Endothelial cell (in vitro differentiated cells): Measurements from ENCODE around the gene XCL1. TPM values are rescaled to one million over a fixed set of nuclear protein-coding genes. Genes with fewer than 3 reads are reported as not detected.

Source experiments
- DNase-seq: peaks from one replicate; pipeline ENCODE4 v3.0.0; 2021; ENCODE audit warnings: low spot score
- H3K27ac Mint-ChIP-seq: one replicate; pipeline ENCODE4 v1.8.0; 2021; ENCODE audit warnings: mixed read lengths, inconsistent platforms; ENCODE audit not compliant: unreplicated experiment
- H3K27me3 Mint-ChIP-seq: one replicate; pipeline ENCODE4 v1.8.0; 2021; ENCODE audit warnings: mild to moderate bottlenecking, moderate library complexity, mixed read lengths, inconsistent platforms; ENCODE audit not compliant: unreplicated experiment
- H3K36me3 Mint-ChIP-seq: one replicate; pipeline ENCODE4 v1.8.0; 2021; ENCODE audit warnings: mild to moderate bottlenecking, low read depth, mixed read lengths, inconsistent platforms; ENCODE audit not compliant: unreplicated experiment
- H3K4me1 Mint-ChIP-seq: one replicate; pipeline ENCODE4 v1.8.0; 2021; ENCODE audit warnings: mild to moderate bottlenecking, mixed read lengths, inconsistent platforms; ENCODE audit not compliant: unreplicated experiment
- H3K4me3 Mint-ChIP-seq: one replicate; pipeline ENCODE4 v1.8.0; 2021; ENCODE audit warnings: mild to moderate bottlenecking, mixed read lengths, inconsistent platforms; ENCODE audit not compliant: unreplicated experiment
- H3K9me3 Mint-ChIP-seq: one replicate; pipeline ENCODE4 v1.8.0; 2021; ENCODE audit warnings: mixed read lengths, inconsistent platforms; ENCODE audit not compliant: unreplicated experiment
- total RNA-seq: library from RNA; stranded (reverse); fragmentation: NEBNext Ultra II Directional; extraction: Animal tissue kit (Norgen Biotek cat#: 25700); gene quantifications from one replicate; pipeline ENCODE4 v1.2.1, GENCODE V29; 2021; ENCODE audit not compliant: unreplicated experiment
- TF ChIP-seq, protein P1 (sequence below): fragments of 200-600 bp; sonication (generic); IDR thresholded peaks from one replicate; pipeline ENCODE4 v1.5.0; 2021; ENCODE audit warnings: antibody characterized with exemption; ENCODE audit not compliant: unreplicated experiment

Gene XCL1
- total RNA-seq, 1 donor from 2014 or later: not detected

DNA sequence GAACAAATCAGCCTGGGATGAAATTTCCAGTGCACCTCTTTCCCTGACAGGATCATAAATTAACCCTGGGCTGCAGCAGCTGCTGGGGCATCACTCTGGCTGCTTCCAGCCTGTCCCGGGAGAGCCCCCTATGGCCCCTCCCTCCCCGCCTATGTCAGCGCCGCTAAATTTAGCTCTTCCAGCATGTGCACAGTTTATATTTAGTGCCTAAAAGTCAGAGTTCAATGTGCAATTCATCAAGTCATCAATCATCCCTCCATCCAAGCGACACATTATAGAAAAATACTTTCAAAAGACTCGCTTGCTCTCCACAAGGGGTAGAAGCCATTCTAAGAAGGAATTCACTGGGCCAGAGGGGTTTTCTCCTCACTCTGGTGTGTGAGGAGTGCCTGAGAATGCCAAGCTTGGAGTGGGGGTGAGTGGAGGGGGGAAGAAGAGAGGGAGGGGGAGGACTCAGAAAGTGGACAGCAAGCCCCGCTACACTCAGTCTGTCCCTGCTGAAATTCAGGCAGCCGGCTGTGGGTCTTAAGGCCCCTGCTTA, 37.4 kb downstream of the XCL1 start:
- H3K4me3 Mint-ChIP-seq: no peak overlapping the region
- H3K9me3 Mint-ChIP-seq: no peaks in the 10 kb centered on the region
- no peaks in the 10 kb centered on the region for H3K4me1 Mint-ChIP-seq
- DNase-seq: no peak
- no peak overlapping the region for H3K27ac Mint-ChIP-seq
- TF ChIP-seq, protein P1, sequence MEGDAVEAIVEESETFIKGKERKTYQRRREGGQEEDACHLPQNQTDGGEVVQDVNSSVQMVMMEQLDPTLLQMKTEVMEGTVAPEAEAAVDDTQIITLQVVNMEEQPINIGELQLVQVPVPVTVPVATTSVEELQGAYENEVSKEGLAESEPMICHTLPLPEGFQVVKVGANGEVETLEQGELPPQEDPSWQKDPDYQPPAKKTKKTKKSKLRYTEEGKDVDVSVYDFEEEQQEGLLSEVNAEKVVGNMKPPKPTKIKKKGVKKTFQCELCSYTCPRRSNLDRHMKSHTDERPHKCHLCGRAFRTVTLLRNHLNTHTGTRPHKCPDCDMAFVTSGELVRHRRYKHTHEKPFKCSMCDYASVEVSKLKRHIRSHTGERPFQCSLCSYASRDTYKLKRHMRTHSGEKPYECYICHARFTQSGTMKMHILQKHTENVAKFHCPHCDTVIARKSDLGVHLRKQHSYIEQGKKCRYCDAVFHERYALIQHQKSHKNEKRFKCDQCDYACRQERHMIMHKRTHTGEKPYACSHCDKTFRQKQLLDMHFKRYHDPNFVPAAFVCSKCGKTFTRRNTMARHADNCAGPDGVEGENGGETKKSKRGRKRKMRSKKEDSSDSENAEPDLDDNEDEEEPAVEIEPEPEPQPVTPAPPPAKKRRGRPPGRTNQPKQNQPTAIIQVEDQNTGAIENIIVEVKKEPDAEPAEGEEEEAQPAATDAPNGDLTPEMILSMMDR: no peak
- H3K27me3 Mint-ChIP-seq: no peaks in the 10 kb centered on the region
- H3K36me3 Mint-ChIP-seq: no peaks in the 10 kb centered on the region

DNA sequence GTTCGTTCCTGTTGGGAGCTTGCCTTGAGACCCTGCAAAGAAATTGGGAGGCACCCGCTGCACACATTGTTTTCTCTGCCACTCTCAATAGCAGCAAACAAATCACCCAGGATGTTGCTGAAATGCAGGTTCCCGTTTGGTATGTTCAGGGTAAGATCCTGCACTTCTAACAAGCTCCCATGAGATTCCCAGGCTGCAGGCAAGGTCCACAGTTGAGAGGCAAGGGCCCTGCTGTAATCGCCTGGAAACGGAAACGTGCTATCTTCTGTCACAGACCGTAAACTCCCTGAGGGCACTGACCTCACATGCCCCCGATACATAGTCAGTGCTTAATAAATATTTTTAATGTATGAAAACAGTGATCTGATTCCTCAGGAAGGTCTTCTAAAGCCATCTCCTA, 37.8 kb downstream of the XCL1 start:
- Mint-ChIP-seq H3K9me3 (no peaks in the 10 kb centered on the region), H3K36me3 (no peaks in the 10 kb centered on the region), H3K4me3 (no peak overlapping the region), H3K27me3 (no peaks in the 10 kb centered on the region), H3K27ac (no peak overlapping the region), H3K4me1 (no peaks in the 10 kb centered on the region)
- TF ChIP-seq, protein P1: no peak
- DNase-seq: no peak

DNA sequence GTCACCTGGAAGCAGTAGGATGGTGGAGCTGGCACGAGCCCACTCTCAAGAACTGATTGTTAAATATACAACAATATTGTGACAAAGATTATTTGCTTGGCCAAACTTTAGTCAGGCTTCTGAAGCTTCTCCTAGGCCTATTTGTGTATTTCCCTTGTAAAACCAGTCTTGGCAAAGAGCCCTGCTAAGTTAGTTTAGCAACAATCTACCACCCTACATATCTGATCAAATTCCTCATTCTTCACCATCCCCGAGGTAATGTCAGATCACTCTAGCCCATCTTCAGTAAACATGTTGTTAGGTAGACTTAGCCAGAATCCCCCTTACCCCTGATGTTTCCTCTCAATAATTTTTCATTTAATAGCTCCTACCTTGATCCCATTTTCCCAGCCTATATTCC, 39.6 kb downstream of the XCL1 start:
- Mint-ChIP-seq H3K27ac (no peak overlapping the region), H3K4me1 (no peaks in the 10 kb centered on the region), H3K9me3 (no peaks in the 10 kb centered on the region), H3K4me3 (no peak overlapping the region), H3K27me3 (no peaks in the 10 kb centered on the region), H3K36me3 (no peaks in the 10 kb centered on the region)
- TF ChIP-seq, protein P1: no peak
- DNase-seq: no peak

DNA sequence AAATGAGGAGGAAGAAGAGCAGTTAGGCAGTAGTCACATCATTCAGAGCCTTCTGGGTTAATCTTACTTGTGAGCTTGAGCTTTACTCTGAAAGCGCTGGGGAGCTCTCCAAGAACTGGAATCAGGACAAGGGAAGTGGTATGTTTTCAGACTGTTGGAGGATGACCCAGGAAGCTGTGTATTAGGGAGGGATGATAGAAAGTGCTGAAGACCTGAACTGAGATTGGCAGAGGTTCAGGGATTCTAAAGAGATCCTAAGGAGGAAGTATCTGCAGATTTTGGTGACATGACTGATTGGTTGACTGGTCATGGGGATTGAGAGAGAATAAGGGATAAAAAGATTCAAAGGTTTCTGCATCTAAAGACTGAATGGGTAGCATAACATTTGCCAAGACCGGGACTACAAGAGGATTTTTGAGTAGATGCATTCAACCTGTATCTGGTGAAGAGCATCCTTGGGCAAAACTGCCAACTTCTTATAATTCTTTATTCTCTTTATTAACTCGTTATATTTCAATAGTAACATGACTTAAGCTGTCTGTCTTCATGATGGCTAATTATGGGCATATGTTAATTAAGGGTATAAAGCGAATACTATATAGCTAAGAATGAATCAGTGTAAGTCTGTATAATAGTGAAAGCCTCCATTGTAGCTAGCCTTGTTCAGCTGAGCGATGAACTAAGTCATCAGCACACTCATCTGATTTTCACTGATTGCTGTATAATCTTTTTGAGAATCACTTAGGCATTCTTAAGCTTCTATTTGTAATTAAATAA, 41.8 kb downstream of the XCL1 start:
- no peak overlapping the region for H3K27ac Mint-ChIP-seq
- TF ChIP-seq, protein P1: no peak

DNA sequence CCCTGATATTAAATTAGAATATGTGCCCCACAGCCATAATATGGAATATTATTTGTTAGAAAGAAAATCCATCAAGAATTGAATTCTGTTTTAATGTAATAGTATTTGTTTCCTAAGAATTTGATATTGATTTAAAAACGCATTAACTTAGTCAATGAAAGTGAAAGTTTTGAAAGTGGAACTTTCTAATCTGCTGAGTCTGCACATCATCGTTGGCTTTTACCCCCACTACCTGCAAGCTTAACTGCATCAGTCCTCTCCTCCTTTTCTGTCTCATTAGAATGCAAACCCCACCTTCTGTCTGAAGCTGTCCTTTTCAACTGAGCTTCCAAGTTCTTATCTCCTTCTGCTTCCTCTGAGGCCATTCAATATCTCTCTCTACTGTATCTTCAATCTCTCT, 42.5 kb downstream of the XCL1 start:
- no peak overlapping the region for H3K27ac Mint-ChIP-seq
- TF ChIP-seq, protein P1: no peak
- H3K27me3 Mint-ChIP-seq: no peaks in the 10 kb centered on the region
- no peak for DNase-seq
- H3K4me3 Mint-ChIP-seq: no peak overlapping the region
- no peaks in the 10 kb centered on the region for H3K4me1 Mint-ChIP-seq
- H3K36me3 Mint-ChIP-seq: no peaks in the 10 kb centered on the region
- no peaks in the 10 kb centered on the region for H3K9me3 Mint-ChIP-seq

More for the DNA sequence above, 41.8 kb downstream of the XCL1 start:
- Mint-ChIP-seq H3K9me3 (no peaks in the 10 kb centered on the region), H3K4me1 (no peaks in the 10 kb centered on the region), H3K4me3 (no peak overlapping the region), H3K27me3 (no peaks in the 10 kb centered on the region), H3K36me3 (no peaks in the 10 kb centered on the region)
- no peak for DNase-seq
